Measurements from ENCODE around the gene CYB561D2. TPM values are rescaled to one million over a fixed set of nuclear protein-coding genes. Genes with fewer than 3 reads are reported as not detected.

Gene CYB561D2
- total RNA-seq, 1 donor = 10.8 TPM

DNA sequence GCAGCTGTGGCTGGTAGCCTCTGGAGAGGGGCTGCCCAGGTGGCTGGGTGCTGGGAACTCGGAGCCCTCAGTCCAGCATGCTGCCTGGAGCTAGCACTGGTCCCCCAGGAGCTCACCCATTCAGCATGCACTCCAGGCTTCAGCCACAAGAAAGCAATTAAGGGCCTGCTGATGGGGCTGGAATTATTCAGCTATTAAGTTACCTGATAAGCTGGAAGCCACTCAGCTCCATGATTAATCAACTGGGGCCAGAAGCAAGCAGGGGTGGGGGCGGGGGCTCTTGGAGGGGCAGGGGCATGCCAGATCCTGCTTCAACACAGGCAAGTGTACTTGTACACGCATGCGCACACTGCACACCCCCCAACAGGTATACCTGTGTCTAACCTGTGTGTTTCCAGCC, 30.7 kb downstream of the CYB561D2 start:
- H3K9me3 ChIP-seq (ENCODE audit: low read depth, low read length) = no peaks in the 10 kb centered on the region
- no peak overlapping the region for H3K4me3 ChIP-seq (ENCODE audit: low read length)
- H3K27me3 ChIP-seq (ENCODE audit: insufficient read depth, low read length) = no peaks in the 10 kb centered on the region
- no peaks in the 10 kb centered on the region for H3K4me1 ChIP-seq (ENCODE audit: insufficient read depth, low read length)

DNA sequence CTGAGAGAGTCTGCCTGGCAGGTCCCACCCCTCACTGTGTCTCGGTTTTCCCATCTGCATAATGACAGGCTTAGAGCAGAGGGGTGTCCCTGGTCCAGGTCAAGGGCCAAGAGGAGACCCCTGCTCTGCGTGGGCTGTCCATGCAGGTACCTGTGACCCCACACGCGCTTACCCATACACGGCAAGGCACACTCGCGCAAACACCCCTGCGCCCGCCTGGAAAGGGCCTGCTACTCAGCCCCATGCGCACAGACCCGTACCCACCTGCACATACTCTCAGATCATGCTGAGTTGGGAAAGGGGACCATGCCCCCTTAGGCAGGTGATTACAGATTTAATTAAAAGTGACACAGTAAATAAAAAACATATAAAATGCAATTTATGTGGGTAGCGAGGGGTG, 32.1 kb downstream of the CYB561D2 start:
- no peaks in the 10 kb centered on the region for H3K27me3 ChIP-seq (ENCODE audit: insufficient read depth, low read length)
- H3K9me3 ChIP-seq (ENCODE audit: low read depth, low read length) = no peaks in the 10 kb centered on the region
- H3K4me1 ChIP-seq (ENCODE audit: insufficient read depth, low read length) = no peaks in the 10 kb centered on the region
- H3K4me3 ChIP-seq (ENCODE audit: low read length) = no peak overlapping the region

DNA sequence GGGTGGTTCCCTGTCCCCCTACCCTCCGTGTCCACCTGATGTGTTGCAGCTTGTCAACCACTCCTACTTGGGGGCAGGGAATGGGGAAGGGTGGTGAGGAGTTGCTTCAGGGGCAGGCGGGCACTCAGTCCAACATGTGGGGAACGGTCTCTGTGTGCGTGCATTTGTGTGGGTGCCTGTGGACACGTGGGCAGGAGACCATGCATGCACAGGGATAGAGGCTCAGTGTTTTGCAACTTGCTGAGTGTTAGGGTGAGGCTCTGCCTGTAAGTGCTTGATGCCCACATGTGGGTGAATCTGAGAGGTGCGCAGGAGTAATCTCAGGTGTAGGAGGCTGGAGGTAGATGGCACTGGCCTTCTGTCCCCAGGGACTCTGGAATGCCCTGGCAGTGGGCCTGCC, 33.1 kb downstream of the CYB561D2 start:
- H3K9me3 ChIP-seq (ENCODE audit: low read depth, low read length) = no peaks in the 10 kb centered on the region
- H3K27me3 ChIP-seq (ENCODE audit: insufficient read depth, low read length) = no peaks in the 10 kb centered on the region
- no peak overlapping the region for H3K4me3 ChIP-seq (ENCODE audit: low read length)
- H3K4me1 ChIP-seq (ENCODE audit: insufficient read depth, low read length) = no peaks in the 10 kb centered on the region

DNA sequence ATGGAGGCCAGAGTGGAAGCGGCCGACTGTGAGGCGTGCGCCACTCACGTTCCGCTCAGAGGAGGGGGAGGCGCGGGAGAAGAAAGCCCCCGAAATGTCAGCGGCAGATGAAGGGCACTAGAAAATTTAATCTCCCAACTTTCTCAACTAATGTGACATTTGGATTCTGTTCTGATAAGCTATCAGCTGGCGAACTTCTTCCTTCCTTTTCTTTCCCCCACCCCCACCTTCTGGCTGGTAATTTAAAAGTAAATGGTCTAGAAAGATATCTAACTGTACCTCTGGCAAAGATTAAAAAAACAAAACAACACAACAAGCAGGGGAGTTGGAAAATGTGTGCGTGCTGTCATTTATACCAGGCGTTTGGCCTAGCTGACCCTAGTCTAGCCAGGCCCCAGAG, 35.1 kb downstream of the CYB561D2 start:
- no peak overlapping the region for H3K4me3 ChIP-seq (ENCODE audit: low read length)
- no peaks in the 10 kb centered on the region for H3K27me3 ChIP-seq (ENCODE audit: insufficient read depth, low read length)
- H3K9me3 ChIP-seq (ENCODE audit: low read depth, low read length) = no peaks in the 10 kb centered on the region
- no peaks in the 10 kb centered on the region for H3K4me1 ChIP-seq (ENCODE audit: insufficient read depth, low read length)

DNA sequence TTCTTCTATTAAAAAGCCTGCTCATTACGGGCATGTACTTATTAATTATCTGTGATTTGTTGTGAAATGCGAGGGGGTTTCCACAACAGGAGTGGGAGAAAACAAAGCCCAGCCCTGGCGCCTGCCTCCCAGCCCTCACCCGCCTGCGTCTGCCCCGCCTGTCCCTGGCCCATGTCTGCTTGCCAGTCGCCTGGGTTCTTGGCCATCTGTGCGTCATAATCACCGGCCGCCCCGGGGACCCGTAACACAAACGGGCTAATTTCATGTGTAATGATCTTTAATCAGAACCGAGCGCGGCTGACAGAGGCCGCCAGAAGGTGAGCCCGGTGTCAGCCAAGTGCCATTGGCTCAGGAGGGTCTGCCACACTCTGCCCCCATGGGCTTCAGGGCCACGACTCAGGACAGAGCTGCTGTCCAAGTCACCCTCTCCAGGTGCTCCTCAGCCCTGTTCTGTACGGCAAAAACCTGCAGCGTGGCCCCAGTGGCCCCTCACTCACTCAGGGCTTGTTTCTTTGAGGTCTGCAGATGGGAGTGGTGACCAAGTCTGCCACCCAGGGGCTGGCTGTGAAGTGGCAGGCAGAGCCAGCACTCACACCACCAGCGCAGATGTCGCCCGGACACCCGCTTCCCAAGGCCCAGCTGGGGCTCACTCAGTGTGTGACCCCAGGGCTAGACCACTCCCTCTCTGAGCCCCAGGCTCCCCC, 37.5 kb downstream of the CYB561D2 start:
- Histone ChIP-seq H3K9me3 (ENCODE audit: low read depth, low read length) (no peaks in the 10 kb centered on the region), H3K4me1 (ENCODE audit: insufficient read depth, low read length) (no peaks in the 10 kb centered on the region), H3K4me3 (ENCODE audit: low read length) (no peak overlapping the region), H3K27me3 (ENCODE audit: insufficient read depth, low read length) (no peaks in the 10 kb centered on the region)

DNA sequence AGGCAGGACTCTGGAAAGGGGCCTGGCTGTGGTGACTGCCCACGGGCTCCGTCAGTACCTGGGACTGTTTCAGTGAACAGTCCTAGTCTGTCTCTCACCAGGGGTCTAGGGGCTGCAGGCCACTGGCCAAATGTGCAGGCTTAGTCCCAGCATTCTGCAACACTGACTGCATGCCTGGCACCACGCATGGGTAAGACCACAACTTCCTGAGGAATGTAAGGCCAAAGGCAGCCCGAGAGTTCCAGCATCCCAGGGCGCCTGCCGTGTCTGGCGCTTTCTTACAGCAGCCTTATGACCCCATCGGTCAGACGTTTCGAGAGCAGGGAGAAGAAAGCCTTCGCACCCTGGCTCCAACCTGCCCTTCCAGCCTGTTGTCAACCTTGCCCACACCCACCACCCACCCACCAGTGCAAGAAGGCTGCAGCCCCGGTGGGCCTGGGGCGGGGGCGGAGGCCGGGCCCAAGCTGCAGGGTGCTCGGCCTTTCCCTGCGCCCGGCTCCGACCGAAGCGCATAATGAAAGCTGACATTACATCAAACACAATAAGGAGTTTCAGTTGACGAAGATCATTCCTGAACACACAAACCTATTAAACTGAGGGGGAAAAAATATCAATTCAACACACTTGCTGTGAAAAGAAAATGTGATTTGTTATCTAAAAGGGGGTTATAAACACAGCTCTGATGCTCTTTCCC, 38.2 kb downstream of the CYB561D2 start:
- H3K4me1 ChIP-seq (ENCODE audit: insufficient read depth, low read length) = no peaks in the 10 kb centered on the region
- no peaks in the 10 kb centered on the region for H3K27me3 ChIP-seq (ENCODE audit: insufficient read depth, low read length)
- no peaks in the 10 kb centered on the region for H3K9me3 ChIP-seq (ENCODE audit: low read depth, low read length)
- no peak overlapping the region for H3K4me3 ChIP-seq (ENCODE audit: low read length)

DNA sequence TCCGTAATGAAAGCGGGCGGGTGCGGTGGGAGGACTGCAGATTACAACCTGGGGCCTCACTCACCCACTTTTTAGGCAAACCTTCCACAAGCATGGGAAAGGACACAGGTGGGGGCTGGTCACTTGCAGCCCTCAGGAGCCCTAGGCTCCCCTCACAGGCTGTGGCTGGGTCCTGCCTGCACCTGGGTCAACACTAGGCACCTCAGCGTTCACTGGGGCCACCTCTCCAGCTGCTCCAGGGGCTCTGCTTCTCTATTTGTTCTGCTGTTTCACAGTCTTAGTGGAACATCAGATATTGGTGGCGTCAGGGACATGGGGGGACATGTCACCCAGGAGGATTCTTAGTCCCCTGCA, 38.7 kb downstream of the CYB561D2 start:
- Histone ChIP-seq H3K4me3 (ENCODE audit: low read length) (no peak overlapping the region), H3K4me1 (ENCODE audit: insufficient read depth, low read length) (no peaks in the 10 kb centered on the region), H3K9me3 (ENCODE audit: low read depth, low read length) (no peaks in the 10 kb centered on the region), H3K27me3 (ENCODE audit: insufficient read depth, low read length) (no peaks in the 10 kb centered on the region)

DNA sequence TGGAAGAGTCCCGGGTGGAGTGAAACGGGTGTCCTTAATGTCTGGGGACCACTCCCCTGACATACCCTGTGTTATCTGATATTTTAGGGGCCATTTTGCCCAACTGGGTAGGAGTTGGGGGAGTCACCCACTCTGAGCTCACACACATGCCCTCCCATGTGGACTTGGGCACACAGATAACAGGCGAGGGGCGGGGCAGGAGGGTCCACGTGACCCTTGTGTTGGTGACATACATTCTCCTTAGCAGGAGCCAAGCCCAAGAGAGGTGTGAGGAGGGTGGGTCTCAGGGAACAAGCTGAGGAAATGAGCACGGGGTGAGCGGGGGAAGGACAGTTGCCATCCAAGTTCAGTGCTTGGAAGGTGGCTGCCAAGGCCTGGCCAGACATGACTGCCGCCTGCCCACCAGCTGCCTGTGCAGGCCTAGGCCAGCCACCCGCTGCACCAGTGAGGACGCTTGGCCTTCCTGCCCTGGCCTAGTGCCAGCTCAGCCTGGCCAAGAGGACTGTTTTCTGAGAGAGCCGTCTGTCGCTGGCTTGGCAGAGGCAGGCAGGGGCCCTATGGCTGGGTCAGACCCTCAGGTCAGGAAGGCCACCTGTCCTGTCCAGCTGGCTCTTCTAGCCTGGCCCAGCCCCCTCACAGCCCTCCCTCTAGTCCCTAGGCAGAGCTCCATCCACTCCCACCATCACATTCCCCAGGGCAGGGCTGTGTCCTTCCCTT, 40.0 kb downstream of the CYB561D2 start:
- H3K9me3 ChIP-seq (ENCODE audit: low read depth, low read length) = no peaks in the 10 kb centered on the region
- no peak overlapping the region for H3K4me3 ChIP-seq (ENCODE audit: low read length)
- peaks cover 6% of the 10 kb centered on the region for H3K4me1 ChIP-seq (ENCODE audit: insufficient read depth, low read length)
- H3K27me3 ChIP-seq (ENCODE audit: insufficient read depth, low read length) = no peaks in the 10 kb centered on the region

DNA sequence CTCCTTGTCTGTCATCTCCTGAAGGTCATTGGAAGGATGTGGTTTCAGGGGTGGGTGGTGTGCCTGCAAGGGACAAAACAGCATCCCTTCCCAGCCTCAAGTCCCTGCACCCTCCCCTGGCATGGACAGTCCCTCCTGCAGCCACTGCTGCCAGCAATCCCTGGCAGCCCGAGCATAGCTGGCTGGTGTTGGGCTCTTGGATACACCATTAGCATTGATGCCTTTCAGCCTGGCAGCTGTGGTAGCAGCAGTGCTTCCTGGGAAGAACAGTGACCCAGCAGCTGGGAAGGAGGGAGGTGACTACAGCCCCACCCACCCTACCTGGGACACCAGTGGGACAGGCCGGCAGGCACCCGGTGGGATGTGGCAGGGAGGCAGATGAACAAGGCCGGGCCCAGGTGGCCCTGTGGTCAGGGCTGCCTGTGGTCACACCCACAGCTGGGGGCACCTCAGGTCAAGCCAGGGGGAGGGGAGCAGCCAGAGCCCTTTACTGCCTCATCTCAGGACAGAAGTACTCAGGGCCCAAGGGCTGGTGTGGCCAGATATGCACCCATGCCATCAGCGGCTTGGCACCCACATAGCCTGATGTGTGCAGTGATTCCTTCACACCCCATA, 41.5 kb downstream of the CYB561D2 start:
- Histone ChIP-seq H3K9me3 (ENCODE audit: low read depth, low read length) (no peaks in the 10 kb centered on the region), H3K4me1 (ENCODE audit: insufficient read depth, low read length) (peaks cover 8% of the 10 kb centered on the region), H3K27me3 (ENCODE audit: insufficient read depth, low read length) (no peaks in the 10 kb centered on the region), H3K4me3 (ENCODE audit: low read length) (no peak overlapping the region)

DNA sequence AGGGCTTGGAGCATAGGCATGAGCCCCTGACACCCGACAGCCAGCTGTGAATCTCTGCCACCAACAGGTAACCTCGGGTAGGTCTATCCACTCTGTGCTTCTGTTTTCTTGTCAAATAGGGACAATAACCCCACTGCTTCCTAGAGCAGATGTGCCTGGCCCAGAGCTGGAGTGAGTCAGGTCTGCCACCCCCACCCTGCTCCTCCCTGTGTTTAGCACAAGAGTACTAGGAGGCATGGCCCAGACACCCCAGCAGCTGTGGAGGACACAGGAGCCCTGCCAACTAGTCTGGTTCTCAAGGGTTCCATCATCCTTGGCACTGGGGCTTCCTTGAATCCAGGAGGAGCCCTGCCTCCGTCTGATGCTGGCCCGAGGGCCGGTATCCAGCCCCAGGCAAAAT, 42.4 kb downstream of the CYB561D2 start:
- H3K4me1 ChIP-seq (ENCODE audit: insufficient read depth, low read length) = peaks cover 8% of the 10 kb centered on the region

DNA sequence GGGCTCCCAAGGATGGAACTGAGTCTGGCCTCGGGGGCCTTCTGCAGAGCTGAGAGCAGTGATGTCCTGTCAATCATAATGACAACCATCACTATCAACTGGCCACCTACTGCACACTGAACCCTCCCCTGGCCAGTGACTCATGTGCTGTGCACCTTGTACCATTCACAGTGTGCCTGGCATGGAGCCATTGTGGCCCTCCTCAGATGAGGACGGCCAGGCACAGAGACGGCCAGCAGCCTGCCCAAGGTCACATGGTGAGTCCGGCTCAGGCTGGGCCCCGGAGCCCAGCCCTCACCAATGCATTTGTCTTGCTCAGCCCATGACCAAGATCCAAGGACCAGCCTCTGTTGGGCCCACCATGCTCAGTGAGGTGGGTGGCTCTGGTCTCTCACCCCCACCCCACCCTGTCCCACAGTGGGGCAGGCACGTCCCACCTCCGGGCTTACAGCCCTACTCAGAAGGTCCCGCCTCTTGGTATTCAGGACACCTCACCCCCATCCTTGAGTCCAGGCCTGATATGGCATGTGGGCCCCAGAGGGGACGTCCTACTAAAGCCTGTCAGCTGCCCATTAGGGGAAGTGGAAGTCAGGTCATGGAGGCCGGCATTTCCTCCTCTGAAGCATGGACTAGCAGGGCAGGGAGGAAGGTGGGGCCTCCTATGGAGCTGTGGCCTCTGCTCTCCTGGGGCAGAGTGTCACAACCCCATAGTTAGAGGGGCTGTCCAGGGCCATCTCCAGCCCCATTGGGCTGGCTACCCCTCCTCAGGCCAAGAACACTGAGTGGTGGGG, 44.6 kb downstream of the CYB561D2 start:
- no peaks in the 10 kb centered on the region for H3K9me3 ChIP-seq (ENCODE audit: low read depth, low read length)
- H3K4me3 ChIP-seq (ENCODE audit: low read length) = no peak overlapping the region
- no peaks in the 10 kb centered on the region for H3K27me3 ChIP-seq (ENCODE audit: insufficient read depth, low read length)
- peaks cover 8% of the 10 kb centered on the region for H3K4me1 ChIP-seq (ENCODE audit: insufficient read depth, low read length)

More for the DNA sequence above, 42.4 kb downstream of the CYB561D2 start:
- Histone ChIP-seq H3K9me3 (ENCODE audit: low read depth, low read length) (no peaks in the 10 kb centered on the region), H3K4me3 (ENCODE audit: low read length) (no peak overlapping the region), H3K27me3 (ENCODE audit: insufficient read depth, low read length) (no peaks in the 10 kb centered on the region)

DNA sequence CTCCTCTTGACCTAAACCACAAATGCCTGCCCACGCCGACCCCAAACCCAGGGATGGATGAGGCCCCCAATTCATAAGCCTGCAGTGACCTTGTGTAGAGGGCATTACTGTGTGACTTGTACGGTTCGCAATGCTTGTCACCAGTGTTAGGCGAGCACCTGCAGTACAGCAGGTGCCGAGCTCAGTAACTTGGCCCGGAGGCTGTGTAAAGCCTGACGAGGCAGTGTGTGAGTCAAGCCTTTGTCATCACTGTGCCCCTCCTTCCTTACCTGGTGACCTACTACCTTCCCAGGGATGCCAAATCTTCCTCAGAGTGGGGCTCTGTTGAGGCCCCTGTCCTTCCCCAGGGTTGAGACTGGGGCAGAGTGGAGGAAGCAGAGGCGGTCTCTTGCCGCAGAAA, 45.8 kb downstream of the CYB561D2 start:
- H3K9me3 ChIP-seq (ENCODE audit: low read depth, low read length) = no peaks in the 10 kb centered on the region
- H3K4me3 ChIP-seq (ENCODE audit: low read length) = no peak overlapping the region
- H3K27me3 ChIP-seq (ENCODE audit: insufficient read depth, low read length) = no peaks in the 10 kb centered on the region
- H3K4me1 ChIP-seq (ENCODE audit: insufficient read depth, low read length) = peaks cover 8% of the 10 kb centered on the region

DNA sequence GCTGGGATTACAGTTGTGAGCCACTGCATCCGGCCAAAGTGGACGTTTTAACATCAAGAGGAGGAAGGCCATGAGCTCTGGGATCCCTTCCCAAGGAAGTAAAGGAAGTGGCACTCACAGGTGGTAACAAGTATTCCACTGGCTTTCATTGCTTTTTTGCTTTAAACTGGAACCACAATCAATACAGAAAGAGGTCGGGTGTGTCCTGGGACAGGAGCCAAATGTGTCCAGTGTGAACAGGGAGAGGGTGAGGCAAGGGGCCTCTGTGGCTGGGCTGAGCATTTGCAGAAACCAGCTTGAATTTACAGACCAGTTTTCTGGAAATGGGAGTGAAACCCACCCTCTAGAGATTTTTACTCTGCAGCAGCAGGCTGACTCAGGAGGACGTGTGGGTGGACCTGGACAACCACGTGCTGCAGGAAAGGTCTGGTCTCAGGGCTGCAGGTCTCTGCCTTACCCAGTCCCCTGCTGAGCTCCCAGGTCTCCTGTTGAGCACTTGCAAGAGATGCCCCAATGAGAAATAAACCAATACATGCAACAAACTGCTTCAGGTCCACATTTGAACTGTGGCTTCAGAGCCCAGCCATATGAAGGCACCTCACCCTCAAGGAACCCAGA, 51.4 kb downstream of the CYB561D2 start:
- H3K27me3 ChIP-seq (ENCODE audit: insufficient read depth, low read length) = no peaks in the 10 kb centered on the region
- no peak overlapping the region for H3K4me3 ChIP-seq (ENCODE audit: low read length)
- H3K4me1 ChIP-seq (ENCODE audit: insufficient read depth, low read length) = no peaks in the 10 kb centered on the region
- no peaks in the 10 kb centered on the region for H3K9me3 ChIP-seq (ENCODE audit: low read depth, low read length)
